Thoracic aorta (tissue), 2 donors: Measurements from ENCODE around the gene PTPRN2. TPM values are rescaled to one million over a fixed set of nuclear protein-coding genes. Genes with fewer than 3 reads are reported as not detected.
"Not testable (repeated sequence)": the region's sequence is repeated elsewhere in the genome, so short reads cannot be mapped to it uniquely, and the experiment has no call there.

ENCODE experiments used
- ATAC-seq: fragments of 150-250 bp; one replicate; pipeline ENCODE4 v1.8.0; 2017; ENCODE audit warnings: low read depth; ENCODE audit not compliant: insufficient number of reproducible peaks, low FRiP score
- DNase-seq: peaks from one replicate; pipeline ENCODE4 v3.0.0-alpha.2; 2020; ENCODE audit warnings: low spot score
- H3K27ac ChIP-seq, 2 donors: fragments of 200-600 bp; sonication (generic); 1 replicate in 1 of 2; 2 replicates in 1 of 2; pipeline ENCODE4 v1.5.1; 2016; ENCODE audit warnings: mild to moderate bottlenecking in 2 of 2, moderate library complexity in 2 of 2
- H3K27me3 ChIP-seq: fragments of 200-600 bp; sonication (generic); replicated peaks from 2 replicates; pipeline ENCODE4 v1.6.0; 2016; ENCODE audit warnings: mild to moderate bottlenecking; ENCODE audit not compliant: insufficient read depth
- H3K36me3 ChIP-seq: fragments of 200-600 bp; sonication (generic); one replicate; pipeline ENCODE4 v1.5.1; 2016
- H3K4me1 ChIP-seq, 2 donors: fragments of 200-600 bp; sonication (generic); 1 replicate in 1 of 2; 2 replicates in 1 of 2; pipeline versions ENCODE4 v1.5.1 to v1.6.0; 2016; ENCODE audit warnings: low read depth in 2 of 2, mild to moderate bottlenecking in 1 of 2; ENCODE audit not compliant: control insufficient read depth in 1 of 2
- H3K4me3 ChIP-seq: fragments of 200-600 bp; sonication (generic); 2 replicates; pipeline ENCODE4 v1.5.1; 2016; ENCODE audit warnings: mild to moderate bottlenecking
- H3K9me3 ChIP-seq: fragments of 200-600 bp; sonication (generic); 2 replicates; pipeline ENCODE4 v1.5.1; 2016
- total RNA-seq, 2 donors: library from RNA; depleted of rRNA; stranded (reverse); fragments of >200 nt; gene quantifications; one replicate each; pipeline versions ENCODE4 v1.1.0 to v1.2.3, GENCODE V29; 2016
- TF ChIP-seq, protein P1 (sequence below): fragments of 200-600 bp; sonication (generic); IDR thresholded peaks from one replicate; pipeline ENCODE4 v1.5.1; 2019; ENCODE audit warnings: antibody characterized with exemption

PTPRN2 gene
- total RNA-seq, 2 donors from 2014 or later = 2.2 to 3.1 TPM

- TF ChIP-seq, protein P1, sequence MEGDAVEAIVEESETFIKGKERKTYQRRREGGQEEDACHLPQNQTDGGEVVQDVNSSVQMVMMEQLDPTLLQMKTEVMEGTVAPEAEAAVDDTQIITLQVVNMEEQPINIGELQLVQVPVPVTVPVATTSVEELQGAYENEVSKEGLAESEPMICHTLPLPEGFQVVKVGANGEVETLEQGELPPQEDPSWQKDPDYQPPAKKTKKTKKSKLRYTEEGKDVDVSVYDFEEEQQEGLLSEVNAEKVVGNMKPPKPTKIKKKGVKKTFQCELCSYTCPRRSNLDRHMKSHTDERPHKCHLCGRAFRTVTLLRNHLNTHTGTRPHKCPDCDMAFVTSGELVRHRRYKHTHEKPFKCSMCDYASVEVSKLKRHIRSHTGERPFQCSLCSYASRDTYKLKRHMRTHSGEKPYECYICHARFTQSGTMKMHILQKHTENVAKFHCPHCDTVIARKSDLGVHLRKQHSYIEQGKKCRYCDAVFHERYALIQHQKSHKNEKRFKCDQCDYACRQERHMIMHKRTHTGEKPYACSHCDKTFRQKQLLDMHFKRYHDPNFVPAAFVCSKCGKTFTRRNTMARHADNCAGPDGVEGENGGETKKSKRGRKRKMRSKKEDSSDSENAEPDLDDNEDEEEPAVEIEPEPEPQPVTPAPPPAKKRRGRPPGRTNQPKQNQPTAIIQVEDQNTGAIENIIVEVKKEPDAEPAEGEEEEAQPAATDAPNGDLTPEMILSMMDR = no peak
These were observed 279.6 kb downstream of the PTPRN2 start for GRCh38 chr7:158308001-158308400.

GRCh38 chr7:158304072-158304471, 283.6 kb downstream of the PTPRN2 start:
- ATAC-seq, H3K27me3 ChIP-seq, H3K36me3 ChIP-seq, DNase-seq, H3K27ac ChIP-seq, H3K4me3 ChIP-seq, H3K4me1 ChIP-seq: not testable (repeated sequence)
- peaks cover 11% of the 10 kb centered on the region for H3K9me3 ChIP-seq

More at GRCh38 chr7:158308001-158308400, 279.6 kb downstream of the PTPRN2 start:
- H3K27me3 ChIP-seq = no peaks in the 10 kb centered on the region
- no peak overlapping the region for H3K4me3 ChIP-seq
- no peaks in the 10 kb centered on the region for H3K36me3 ChIP-seq
- DNase-seq = no peak
- no peaks in the 10 kb centered on the region for H3K4me1 ChIP-seq
- ATAC-seq = no peak
- H3K27ac ChIP-seq = no peak overlapping the region
- peaks cover 11% of the 10 kb centered on the region for H3K9me3 ChIP-seq

GRCh38 chr7:158303121-158303520, 284.5 kb downstream of the PTPRN2 start:
- H3K27me3 ChIP-seq = no peaks in the 10 kb centered on the region
- DNase-seq = no peak
- H3K4me1 ChIP-seq = no peaks in the 10 kb centered on the region
- H3K36me3 ChIP-seq = no peaks in the 10 kb centered on the region
- no peak overlapping the region for H3K4me3 ChIP-seq
- peaks cover 9% of the 10 kb centered on the region for H3K9me3 ChIP-seq
- H3K27ac ChIP-seq = no peak overlapping the region
- ATAC-seq = no peak
- TF ChIP-seq, protein P1 = no peak

DNA sequence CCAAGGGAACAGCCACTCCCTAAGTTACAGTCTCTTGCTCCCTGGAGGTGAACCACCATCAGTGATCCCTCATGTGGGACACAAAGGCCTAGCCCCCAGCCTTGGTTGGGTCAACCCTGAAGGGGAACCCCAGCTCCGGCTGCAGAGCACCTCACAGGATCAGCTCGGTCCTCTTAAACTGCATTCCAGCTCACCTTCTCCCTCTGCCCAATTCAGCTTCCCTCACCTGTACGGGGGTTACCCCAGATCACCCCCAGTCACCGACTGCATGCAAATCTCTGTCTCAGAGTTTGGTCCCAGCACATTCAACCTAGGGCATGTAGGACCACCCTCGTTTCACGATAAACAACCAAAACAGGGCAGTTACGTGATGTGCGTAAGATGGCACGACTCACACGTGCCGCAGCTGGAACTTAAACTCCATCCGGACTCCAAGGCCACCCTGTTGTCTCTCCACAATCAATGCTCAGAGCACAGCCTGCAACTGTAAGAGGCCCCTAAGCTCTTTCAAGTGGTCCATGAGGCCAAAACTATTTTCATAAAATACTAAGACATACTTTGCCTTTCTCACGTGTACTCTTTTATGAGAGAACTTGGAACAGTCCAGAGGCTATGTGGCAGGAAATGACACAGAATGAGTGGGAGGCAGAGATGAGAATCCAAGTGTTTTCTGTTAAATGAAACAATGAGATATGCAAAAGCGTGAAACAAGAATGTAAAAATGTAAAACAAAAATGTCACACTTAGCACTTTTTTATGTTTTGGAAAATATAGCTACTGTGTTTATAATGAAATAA, 285.2 kb downstream of the PTPRN2 start:
- Histone ChIP-seq H3K27me3 (no peaks in the 10 kb centered on the region), H3K9me3 (peaks cover 2% of the 10 kb centered on the region), H3K4me3 (no peak overlapping the region), H3K4me1 (no peaks in the 10 kb centered on the region), H3K36me3 (no peaks in the 10 kb centered on the region), H3K27ac (no peak overlapping the region)
- TF ChIP-seq, protein P1 = no peak
- no peak for ATAC-seq
- DNase-seq = no peak

GRCh38 chr7:158301207-158301606, 286.4 kb downstream of the PTPRN2 start:
- Histone ChIP-seq H3K36me3 (no peaks in the 10 kb centered on the region), H3K27me3 (no peaks in the 10 kb centered on the region), H3K4me3 (no peak overlapping the region), H3K27ac (no peak overlapping the region), H3K9me3 (no peaks in the 10 kb centered on the region), H3K4me1 (no peaks in the 10 kb centered on the region)
- DNase-seq (no peak), ATAC-seq (no peak)
- TF ChIP-seq, protein P1 = no peak

DNA sequence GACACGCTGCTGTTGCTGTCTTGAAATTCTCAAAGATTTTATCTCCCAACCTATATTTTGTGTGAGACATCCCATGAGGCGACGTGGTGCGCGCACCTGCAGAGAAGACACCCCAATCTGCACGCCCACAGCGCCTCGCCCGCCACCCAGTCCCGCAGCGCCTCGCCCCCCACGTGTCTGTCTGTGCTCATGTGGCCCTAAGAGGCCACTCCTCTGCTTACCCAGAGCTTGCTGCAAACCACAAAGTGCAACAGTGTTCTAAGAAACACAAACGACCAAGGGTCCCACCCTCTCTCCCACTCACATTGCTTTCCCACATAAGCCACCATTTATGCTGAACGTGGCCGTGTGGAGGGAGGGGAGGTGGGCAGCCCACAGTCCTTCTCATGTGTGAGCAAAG, 287.2 kb downstream of the PTPRN2 start:
- Histone ChIP-seq H3K4me1 (no peaks in the 10 kb centered on the region), H3K36me3 (no peaks in the 10 kb centered on the region), H3K27ac (no peak overlapping the region), H3K27me3 (no peaks in the 10 kb centered on the region), H3K4me3 (no peak overlapping the region), H3K9me3 (no peaks in the 10 kb centered on the region)
- TF ChIP-seq, protein P1 = no peak
- DNase-seq = no peak
- no peak for ATAC-seq
